HG03460 (cell line): ENCODE measurements around the gene UGT1A10.

Experiments used
- ATAC-seq: cut with Tn5 transposase; IDR thresholded peaks from one replicate; pipeline ENCODE4 v1.9.1; 2021; ENCODE audit not compliant: unreplicated experiment

Gene UGT1A10

GRCh38 chr2:233801357-233802131 is 165.3 kb downstream of the UGT1A10 start:
- no peak for ATAC-seq

- ATAC-seq = no peak
Measured at GRCh38 chr2:233802132-233802815, 166.0 kb downstream of the UGT1A10 start.

DNA sequence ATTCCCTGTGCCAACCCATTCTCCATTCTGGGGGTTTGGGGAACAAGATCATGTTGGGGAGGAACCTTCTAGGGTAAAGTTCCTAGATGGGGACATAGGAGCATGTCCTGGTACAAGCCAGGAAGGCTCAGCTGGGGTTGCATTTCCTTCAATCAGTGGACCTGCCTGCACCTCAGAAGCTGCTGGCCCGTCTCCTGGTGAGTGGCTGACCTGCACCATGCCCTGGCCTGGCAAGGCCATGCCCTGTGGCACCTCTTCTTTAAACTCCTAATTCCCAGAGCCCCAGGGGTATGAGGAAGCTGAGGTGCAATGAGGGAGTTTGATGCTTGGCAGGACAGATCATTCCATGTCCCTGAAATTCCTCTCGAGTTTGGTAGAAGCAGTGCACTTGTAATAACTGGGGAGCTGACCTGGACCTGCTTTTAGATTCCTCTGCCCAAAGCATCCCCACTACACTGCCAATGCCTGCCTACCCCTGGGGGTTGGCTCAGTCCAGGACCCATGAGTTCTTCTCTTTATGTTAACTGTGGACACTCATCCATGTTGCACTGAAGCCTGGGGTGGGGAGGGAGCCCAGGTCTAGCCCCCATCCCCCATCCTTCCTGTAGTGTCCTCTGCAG is 167.2 kb downstream of the UGT1A10 start:
- no peak for ATAC-seq

DNA sequence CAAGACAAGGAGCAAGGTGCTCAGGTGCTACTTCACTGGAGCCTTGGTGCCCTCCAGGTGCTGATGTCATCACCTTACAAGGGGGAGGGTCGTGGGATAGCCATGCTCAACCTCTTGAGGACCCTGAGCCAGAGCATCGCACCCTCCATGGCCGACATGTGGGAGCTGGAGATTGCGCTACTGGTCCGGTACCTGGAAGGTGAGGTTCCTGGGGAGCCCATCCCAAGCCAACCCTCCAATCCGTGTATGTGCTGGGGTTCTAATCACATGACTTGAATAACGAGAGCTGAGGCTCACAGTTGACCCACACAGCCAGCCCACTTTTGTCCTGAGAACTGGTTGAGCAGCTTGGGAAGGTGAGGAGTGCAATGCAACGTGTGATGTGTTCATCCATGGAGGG is 167.7 kb downstream of the UGT1A10 start:
- no peak for ATAC-seq

DNA sequence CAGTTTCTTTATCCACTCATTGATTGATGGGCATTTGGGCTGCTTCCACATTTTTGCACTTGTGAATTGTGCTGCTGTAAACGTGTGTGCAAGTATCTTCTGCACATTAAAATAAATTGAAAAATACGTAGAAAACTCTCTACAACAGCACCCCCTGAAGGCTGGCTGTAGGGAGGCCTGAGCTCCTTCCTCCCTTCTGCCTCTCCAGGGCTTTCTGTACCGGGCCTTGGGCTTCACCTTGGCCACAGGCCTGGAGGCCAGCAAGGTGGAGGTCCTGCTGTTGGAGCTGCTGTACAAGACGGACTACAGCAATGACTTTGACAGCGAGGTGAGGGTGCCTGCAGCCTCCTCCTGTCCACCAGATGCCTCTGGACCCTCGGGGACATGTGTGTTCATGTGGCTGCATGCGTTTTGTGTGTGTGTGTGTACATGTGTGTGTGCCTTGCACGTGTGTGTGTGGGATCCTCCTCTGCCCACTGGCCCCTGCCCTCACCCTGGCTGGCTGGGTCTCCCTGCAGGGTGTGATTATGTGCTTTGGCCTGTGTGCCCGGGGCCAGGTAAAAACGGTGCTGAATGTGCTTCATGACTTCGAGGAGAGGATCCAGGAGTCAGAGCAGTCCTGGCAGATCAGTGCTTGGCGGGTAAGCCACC is 171.1 kb downstream of the UGT1A10 start:
- no peak for ATAC-seq

- ATAC-seq = no peak
Measured at GRCh38 chr2:233807966-233808935, 172.0 kb downstream of the UGT1A10 start.

- no peak for ATAC-seq
Measured at GRCh38 chr2:233810385-233810784, 174.1 kb downstream of the UGT1A10 start.

GRCh38 chr2:233811087-233811486 is 174.8 kb downstream of the UGT1A10 start:
- no peak for ATAC-seq

DNA sequence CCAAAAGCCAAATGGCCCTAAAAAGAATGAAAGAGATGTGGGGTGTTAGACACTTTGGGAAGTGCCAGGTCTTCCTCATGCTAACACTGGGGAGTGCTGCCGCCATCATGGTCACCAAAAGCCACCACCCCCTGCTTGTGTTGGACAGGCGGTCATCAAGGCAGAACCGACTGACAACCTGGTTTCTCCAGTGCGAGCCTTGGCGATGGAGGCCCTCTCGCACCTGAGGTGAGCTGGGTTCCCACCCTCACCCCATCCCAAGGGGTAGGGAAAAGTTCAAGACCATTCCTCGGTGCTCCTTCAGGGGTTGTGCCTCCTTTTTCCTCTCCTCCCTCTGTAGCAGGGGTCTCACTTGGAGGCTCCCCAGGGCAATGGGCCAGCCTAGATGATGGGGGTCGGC is 175.5 kb downstream of the UGT1A10 start:
- ATAC-seq = no peak

DNA sequence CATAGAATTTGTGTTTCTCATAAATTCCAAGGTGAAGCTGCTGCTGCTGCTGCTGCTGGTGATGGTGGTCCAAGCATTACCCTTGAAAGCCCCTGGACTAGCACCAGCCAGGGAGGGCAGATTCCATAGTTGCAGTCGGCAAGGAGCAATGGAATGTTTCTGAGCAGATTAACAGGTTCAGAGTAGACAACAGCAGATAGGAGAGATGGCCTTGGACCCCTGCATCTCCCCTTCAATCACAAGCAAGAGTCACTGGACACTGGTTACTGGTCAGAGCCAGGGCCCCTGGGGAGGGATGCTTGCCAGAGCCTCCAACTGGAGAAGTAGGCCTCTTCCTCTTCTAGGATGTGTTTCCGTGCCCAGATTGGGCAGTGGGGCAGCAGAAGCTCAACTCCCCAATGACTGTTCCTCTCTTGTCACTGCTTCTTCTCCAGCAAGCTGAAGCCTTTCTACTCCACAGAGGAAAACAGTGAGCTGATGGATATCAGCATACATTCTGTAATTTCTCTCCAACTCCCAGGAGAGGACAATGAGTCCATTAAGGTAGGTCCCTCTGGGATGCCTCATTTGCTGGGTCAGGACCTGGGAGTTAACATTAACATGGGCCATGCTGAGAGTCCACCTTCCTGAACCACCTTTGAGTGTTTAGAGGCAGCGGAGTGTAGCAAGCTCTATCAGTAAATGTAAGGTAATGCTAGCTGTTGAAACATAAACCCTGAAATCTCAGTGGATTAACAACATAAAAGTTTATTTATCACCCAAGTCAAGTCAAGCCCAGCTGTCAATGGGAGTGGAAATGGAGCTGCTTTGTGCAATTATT is 177.2 kb downstream of the UGT1A10 start:
- no peak for ATAC-seq

DNA sequence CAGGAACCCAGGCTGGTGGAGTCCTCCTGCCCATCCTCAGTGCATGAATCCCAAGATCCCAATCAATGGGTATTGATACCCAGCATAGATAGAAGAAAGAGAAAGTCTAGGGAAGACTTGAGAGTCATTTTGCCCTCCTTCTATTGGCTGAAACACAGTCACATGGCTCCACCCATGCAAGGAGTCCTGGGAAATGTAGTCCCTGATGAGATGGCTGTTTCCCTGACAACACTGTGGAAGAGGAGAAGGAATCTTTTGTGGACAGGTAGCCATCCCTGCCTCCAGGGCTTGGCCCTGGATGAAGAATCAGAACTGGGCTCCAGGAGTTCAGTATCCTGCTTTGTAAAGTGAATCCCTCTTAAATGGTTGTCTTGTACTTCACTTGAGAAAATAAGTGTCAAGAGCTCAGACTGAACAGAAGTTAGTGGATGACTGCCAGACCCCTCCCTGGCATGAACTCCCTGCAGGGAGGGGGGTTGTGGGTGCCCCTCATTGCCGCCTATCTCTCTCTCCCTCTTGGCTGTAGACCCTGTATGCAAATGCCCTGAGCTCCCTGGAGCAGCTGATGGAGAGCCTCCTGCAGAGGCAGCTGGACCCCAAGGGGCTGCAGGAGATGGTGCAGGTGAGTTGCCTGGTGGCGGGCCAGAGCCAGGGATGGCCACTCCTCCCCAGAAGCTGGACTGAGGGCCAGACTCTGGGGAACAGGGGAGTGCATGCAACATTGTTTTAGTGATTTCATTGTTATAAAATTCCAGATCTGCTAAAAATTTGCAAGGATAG is 178.0 kb downstream of the UGT1A10 start:
- ATAC-seq = no peak

DNA sequence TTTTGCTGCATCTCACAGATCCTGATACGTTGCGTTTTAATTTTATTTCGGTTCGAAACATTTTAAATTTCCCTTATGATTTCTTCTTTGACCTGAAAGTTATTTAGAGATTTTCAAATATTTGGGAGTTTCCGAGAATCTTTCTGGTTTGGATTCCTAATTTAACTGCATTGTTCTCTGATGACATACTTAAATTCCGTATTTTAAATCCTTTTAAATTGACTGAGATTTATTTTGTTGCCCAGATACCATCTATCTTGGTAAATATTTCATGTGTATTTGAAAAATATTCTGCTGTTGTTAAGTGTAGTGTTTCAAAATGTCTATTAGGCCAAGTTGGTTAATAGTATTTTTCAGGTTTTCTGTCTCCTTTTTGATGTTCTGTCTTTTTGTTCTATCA is 179.6 kb downstream of the UGT1A10 start:
- ATAC-seq = no peak

DNA sequence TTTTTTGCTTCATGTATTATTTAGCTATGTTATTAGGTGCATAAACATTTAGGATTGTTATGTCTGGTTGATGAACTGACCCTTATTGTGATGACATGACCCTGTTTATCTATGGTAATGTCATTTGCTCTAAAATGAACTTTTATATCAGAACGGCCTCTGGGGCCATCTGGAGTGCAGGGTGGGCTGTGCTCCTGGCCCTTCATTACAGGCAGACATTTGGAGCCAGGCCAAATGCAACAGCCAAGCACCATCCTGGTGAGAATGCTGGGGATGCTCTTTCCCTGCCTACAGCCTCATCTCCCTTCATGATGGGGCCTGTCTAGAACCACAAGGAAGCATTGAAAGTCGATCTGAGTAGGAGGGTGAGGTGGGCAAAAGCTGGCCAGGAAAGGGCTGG is 180.1 kb downstream of the UGT1A10 start:
- ATAC-seq = no peak

DNA sequence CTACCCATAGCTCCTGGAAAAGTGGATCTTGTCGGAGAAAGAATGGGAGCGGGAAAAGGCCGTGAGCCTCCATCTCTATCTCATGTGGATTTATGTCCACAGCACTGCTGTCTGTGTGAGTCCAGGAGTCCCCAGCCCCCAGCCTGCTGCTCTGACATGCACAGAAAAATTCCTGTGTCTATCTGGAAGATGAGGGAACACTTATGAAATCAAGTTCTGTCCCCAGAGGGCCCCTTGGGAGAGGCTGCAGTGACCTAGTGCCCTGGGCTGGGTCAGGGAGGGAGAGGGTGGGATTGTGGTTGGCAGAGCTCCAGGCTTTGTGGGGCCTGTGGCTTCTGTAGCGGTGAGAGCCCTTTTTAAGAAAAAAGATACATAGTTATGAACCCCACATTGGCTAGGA is 180.5 kb downstream of the UGT1A10 start:
- ATAC-seq = no peak

DNA sequence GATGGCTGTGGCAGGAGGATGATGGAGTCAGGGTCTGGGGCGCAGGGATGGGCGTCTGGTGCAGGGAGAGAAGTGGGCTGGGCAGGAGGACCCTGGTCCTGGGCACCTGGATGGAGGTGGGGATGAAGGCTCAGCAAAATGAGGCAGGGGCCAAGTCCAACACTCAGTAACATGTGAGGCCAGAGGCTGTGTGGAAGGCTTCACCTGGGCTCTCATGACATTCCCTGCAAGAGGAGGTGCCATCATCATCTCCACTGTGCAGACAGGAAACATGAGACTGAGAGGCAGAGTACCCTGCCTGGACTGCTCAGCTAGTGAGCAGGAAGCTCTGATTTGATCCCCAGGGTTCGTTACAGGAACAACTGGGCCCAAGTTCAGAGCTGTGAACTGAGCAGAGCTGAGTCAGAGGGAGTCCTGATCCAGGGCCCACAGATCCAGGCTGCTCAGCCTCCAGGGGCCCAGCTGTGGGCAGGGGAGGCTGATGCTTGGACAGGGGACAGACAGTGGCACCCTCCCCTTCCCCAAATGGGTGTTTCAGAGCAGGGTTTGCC is 181.2 kb downstream of the UGT1A10 start:
- no peak for ATAC-seq

DNA sequence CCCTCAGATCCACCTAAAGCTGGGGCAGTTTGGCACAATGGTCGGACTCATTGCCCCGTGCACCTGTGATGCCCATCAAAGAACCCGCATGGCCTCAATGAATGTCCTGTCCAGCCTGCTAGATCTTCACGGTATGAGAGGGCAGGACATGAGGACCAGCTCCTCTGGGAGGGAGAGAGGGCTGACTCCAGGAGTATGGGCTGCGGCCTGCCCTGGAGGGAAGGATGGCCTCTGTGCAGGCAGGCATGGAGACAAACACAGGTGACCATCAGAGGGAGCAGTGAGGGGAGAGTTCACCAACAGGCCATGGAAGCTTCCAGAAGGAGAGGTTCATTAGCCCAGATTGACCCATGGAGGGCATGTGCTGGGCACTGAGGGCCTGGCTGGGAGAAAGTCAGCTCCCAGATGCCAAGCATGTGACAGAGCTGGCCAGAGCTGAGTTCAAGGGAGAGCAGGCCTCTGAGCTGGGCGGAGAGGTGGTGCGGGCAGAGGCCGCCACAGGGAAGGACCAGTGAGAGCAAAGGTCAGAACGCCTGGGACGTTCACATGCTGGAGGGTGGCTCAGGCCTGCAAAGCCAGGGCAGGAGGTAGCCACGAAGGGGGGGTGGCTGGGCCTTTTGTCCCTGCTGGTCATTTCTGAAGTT is 181.9 kb downstream of the UGT1A10 start:
- no peak for ATAC-seq

DNA sequence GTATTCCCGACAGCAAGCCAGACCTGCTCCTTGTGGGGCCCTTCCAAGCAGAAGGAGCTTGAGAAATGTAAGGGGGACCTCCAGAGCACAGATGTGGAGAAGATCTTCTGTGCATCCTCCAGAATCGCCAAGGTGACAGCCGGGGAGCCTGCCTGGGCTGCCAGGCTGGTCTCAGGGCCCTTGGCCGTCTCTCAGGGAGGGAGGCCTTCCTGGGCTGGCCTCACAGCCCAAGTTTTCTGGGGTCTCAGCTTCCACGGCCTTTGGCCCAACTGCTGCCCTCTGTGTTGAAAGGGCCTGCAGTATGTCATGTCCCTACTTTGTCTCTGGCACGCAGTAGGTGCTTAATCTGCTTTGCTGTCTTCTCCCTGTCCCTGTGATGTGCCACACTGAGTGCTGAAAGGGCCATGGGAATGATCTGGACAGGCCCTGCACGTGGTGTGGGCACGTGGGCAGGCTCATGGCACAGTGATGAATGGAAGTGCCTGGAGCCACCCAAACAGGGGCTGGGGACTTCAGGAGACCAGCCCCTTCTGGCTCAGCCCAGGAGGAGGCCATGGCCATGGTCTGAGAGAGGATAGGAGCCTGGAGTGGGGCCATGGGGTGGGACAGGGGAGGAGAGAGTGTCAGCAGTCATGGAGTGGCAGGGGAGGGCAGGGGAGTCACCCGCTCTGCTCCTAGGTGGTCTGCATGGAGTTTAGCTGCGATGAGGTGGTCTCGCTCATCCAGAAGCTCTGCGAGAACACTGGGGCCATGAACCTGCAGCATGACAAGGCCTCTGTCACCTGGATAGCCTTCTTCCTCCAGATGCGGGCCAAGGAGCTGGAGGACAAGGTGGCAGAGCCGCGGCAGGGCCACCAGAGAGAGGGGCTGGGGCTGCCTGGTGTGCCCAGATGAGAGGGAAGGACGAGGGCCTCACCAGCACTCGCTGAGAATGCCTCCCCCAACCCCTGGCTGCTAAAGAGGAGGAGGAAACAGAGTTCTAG is 182.7 kb downstream of the UGT1A10 start:
- no peak for ATAC-seq
